Skeletal muscle tissue (tissue), 4 donors: ENCODE results near the gene DEFB108B. TPM values are rescaled to one million over a fixed set of nuclear protein-coding genes. Genes with fewer than 3 reads are reported as not detected.
A peak's percentile ranks its signal among the peaks of the same experiment; 100 is the strongest.
"Not testable (repeated sequence)": the region's sequence is repeated elsewhere in the genome, so short reads cannot be mapped to it uniquely, and the experiment has no call there.

Experiments used
- H3K27ac ChIP-seq: one replicate; pipeline ENCODE4 v1.7.0; 2013; ENCODE audit warnings: mild to moderate bottlenecking, low read depth, low read length, inconsistent platforms
- H3K27me3 ChIP-seq, 3 donors: one replicate each; pipeline ENCODE4 v1.7.0; 2013; ENCODE audit warnings: low read length in 3 of 3; ENCODE audit not compliant: control insufficient read depth in 3 of 3, insufficient read depth in 3 of 3
- H3K36me3 ChIP-seq, 3 donors: one replicate each; pipeline ENCODE4 v1.7.0; 2013; ENCODE audit warnings: low read length in 3 of 3; ENCODE audit not compliant: control insufficient read depth in 3 of 3, insufficient read depth in 3 of 3
- H3K4me1 ChIP-seq, 3 donors: one replicate each; pipeline ENCODE4 v1.7.0; 2013; ENCODE audit warnings: low read length in 3 of 3, mild to moderate bottlenecking in 3 of 3; ENCODE audit not compliant: control insufficient read depth in 3 of 3, insufficient read depth in 3 of 3
- H3K4me3 ChIP-seq, 3 donors: one replicate each; pipeline ENCODE4 v1.7.0; 2013; ENCODE audit warnings: low read length in 3 of 3
- H3K9ac ChIP-seq, 3 donors: one replicate each; pipeline ENCODE4 v1.7.0; 2013; ENCODE audit warnings: low read length in 3 of 3, mild to moderate bottlenecking in 3 of 3, moderate library complexity in 2 of 3, low read depth in 1 of 3
- H3K9me3 ChIP-seq, 3 donors: one replicate each; pipeline ENCODE4 v1.7.0; 2013; ENCODE audit warnings: low read length in 3 of 3; ENCODE audit not compliant: control insufficient read depth in 3 of 3
- total RNA-seq: library from RNA; depleted of rRNA; stranded (reverse); fragments of >200 nt; gene quantifications from one replicate; pipeline ENCODE4 v1.2.3, GENCODE V29; 2014
- donor health status: Osteomylitis.

Gene DEFB108B, protein sequence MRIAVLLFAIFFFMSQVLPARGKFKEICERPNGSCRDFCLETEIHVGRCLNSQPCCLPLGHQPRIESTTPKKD
- total RNA-seq = not detected

DNA sequence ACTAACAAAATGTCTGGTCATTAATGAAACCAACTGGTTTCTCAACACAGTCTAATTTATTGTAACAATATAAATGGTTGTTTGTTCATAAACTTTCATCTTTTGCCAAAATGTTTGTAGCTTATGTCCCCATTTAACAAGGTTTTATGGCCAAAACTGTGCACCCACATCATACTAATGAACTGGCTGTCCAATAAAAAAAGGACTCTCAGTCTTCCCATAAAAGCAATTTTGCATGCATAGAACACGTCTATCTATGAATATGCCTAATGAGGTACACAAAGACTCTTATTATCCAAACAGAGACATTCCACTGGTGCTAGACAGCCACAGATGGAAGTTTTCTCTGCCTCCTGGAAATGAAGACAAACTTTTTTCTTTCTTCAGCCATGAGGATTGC is at the start of gene DEFB108B:
Gene DEFB108B, plus strand, starts transcription at position 390 of the 400 bp plus-strand sequence. Its CDS starts 0 bp downstream, at position 390.
- H3K27me3 ChIP-seq, H3K9me3 ChIP-seq, H3K27ac ChIP-seq, H3K4me1 ChIP-seq, H3K36me3 ChIP-seq, H3K4me3 ChIP-seq, H3K9ac ChIP-seq: not testable (repeated sequence)

DNA sequence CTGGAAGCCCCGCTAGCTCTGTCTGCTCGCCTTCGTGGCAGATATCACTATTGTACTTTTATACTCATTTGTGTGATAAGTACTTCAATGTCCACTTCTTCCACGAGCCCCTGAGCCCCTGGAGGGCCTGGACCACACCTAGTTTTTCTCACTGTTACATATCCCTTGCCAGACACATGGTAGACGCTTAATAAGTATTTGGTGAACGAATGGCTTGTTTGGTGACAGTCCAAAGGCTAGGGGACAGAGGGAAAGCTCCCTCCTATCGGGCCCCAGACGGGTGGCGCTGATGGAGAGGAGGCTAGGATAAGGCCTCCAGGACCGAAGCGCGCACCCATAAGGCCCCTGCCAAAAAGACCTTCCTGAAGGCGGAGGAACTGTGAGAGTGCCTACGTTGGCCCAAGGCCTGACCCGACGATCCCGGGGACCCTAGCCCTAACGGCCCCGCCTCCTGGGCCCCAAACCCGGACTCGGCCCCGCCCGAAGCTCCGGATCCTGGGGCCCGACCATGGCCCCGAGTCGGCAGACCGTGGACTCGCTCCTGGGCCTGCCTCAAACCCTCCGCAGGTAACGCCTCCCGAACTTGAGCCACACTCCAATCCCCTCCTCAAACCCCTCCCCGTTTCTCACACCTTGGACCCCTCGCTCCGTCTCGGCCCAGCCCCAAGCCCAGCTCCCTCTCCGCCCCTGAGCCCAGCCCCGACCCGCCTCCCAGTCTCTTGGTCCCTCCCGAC is 46.7 kb upstream of the DEFB108B start:
- H3K36me3 ChIP-seq, H3K27me3 ChIP-seq, H3K9me3 ChIP-seq: not testable (repeated sequence)
- peak overlapping the region; percentile 80 to 82 (median 81) for H3K9ac ChIP-seq
- H3K4me1 ChIP-seq = peaks cover 2 to 17% (median 3%) of the 10 kb centered on the region in 3 donors
- H3K27ac ChIP-seq = peak overlapping the region; percentile 76
- peak overlapping the region; percentile 76 to 80 (median 76) for H3K4me3 ChIP-seq

DNA sequence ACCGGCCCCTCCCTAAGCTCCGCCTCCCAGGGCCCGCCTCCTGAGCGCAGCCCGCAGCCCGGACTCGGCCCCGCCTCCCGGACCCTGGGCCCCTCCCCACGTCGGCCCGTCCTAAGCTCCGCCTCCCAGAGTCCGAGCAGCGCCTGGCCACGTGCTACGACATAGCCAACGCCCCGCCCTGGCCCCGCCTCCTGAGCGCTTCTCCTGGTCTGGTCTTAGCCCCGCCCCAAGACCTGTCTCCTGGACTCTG is 46.2 kb upstream of the DEFB108B start:
- not testable (repeated sequence) for H3K9me3 ChIP-seq, H3K27me3 ChIP-seq, H3K36me3 ChIP-seq
- peak overlapping the region; percentile 75 to 80 (median 76) for H3K4me3 ChIP-seq
- H3K27ac ChIP-seq = peak overlapping the region; percentile 92
- peak overlapping the region in 1 of 3 donors; percentile 66 for H3K9ac ChIP-seq
- H3K4me1 ChIP-seq = peaks cover 2 to 17% (median 3%) of the 10 kb centered on the region in 3 donors

DNA sequence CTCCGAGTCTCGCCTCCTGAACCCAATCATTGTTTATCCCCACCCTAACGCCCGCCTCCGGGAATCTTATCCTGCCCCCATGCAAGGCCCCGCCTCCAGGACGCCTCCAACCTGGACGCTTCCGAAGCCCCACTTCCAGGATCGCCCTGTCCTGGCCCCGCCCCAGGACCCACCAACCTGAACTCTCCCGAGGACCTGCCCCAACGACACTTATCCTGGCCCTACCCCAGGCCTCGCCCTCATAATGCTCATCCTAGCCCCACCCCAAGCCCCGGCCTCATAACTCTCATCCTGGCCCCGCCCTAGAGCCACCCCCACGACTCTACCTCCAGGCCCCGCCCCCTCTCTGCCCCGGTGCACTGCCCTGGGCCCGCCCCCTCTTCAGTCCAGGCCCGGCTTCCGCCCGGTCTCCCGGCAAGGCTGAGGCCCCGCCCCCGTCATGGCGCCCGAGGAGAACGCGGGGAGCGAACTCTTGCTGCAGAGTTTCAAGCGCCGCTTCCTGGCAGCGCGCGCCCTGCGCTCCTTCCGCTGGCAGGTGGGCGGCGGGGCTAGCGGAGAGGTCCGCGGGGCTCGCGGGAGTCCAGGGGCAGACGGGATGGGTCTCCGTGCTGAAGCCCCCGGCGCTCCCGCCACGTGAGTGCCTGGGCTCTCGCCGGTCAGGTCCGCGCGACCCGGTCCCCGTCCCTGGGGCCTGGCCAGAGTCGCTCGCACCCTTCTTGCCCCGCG is 45.7 kb upstream of the DEFB108B start:
- no peaks in the 10 kb centered on the region for H3K9me3 ChIP-seq
- peaks cover 2 to 17% (median 3%) of the 10 kb centered on the region in 3 donors for H3K4me1 ChIP-seq
- H3K4me3 ChIP-seq = peak overlapping the region; percentile 64 to 75 (median 73)
- H3K27ac ChIP-seq = peak overlapping the region; percentile 92
- H3K9ac ChIP-seq = peak overlapping the region; percentile 76 to 87 (median 76)
- H3K36me3 ChIP-seq = no peaks in the 10 kb centered on the region
- H3K27me3 ChIP-seq = no peaks in the 10 kb centered on the region

DNA sequence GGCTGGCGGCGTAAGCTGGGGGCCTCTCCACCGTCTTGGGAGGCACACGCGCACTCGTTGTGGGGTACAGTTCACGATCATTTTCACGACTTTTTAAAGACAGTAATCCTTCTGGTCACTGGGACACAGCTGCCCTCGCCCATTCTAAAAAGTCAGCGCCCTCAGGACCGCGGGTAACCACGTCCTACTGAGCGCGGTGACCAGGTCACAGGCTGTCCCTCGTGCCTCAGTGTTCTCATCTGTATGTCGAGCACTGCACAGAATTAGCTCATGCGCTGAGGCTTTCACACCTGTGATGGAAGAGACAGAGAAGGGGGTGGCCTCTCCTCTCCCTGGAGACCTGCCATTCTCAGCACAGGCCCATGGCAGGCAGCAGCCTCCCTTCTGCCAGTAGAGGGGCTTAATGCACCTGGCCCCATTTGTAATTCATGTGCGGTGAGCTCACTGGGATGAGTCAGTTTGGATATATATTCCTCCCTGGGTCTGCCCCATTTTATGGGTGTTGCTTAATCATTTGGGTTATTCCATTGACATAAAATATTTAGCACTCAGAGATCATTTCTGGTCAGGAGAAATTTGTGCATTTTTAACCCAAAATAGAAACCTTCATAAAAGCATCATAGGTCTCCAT is 45.1 kb upstream of the DEFB108B start:
- H3K4me1 ChIP-seq = peaks cover 2 to 17% (median 3%) of the 10 kb centered on the region in 3 donors
- H3K36me3 ChIP-seq, H3K9me3 ChIP-seq, H3K27me3 ChIP-seq: not testable (repeated sequence)
- peak overlapping the region; percentile 70 to 87 (median 76) for H3K9ac ChIP-seq
- H3K4me3 ChIP-seq = peak overlapping the region; percentile 64 to 73 (median 68)
- H3K27ac ChIP-seq = peak overlapping the region; percentile 92

DNA sequence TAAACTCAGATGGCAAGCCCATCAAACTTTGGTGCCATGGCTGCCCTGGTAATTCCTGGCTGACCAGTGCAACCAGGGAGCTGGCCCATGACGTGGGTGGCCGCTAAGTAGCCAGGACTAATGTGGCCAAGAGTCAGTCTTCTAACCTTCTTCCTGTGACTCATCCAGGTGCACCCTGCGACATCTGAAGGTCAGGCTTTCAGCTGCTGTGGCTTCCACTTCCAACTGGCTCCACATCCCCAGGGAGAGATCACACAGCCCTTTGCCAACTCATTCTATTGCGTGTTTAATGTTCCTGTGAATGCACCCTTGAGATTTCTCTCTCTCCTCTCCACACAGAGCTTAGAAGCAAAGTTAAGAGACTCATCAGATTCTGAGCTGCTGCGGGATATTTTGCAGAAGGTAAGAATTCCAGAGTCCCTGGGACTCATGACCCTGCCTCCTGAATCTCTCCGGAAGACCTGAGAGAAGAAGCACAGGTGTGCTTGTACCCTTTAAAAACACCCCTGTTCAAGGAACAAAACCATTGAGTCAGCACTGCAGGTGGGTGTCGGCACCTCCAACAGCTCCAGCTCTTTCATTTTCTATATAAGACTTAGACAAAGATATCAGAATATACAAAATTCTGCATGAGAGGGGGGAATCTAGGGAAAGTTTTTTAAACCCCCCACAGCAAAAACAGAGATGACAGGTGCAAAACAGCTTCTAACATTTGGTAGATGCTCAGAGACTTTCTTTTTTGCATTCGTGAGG is 43.4 kb upstream of the DEFB108B start:
- not testable (repeated sequence) for H3K9me3 ChIP-seq, H3K36me3 ChIP-seq, H3K27ac ChIP-seq, H3K27me3 ChIP-seq, H3K9ac ChIP-seq, H3K4me3 ChIP-seq
- peaks cover 2 to 17% (median 3%) of the 10 kb centered on the region in 3 donors for H3K4me1 ChIP-seq

DNA sequence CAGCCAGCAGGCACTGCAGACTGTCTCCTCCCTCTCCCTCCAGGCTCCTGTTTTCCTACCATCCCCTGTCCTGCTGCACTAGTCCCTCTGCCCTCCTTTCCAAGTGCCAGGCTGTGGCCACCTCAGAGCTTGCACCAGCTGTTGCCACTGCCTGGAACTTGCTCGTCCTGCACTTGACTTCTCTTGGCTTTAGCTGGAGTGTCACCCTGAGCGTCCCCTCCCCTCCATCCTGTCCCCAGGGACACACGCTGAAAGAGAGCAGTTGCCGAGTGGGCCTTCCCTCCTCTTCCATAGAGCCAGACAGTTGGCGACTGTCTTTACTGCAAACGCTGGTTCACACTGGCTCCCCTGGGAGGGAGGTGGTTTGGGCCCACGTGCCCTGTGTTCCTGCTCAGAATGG is 41.9 kb upstream of the DEFB108B start:
- not testable (repeated sequence) for H3K9me3 ChIP-seq

DNA sequence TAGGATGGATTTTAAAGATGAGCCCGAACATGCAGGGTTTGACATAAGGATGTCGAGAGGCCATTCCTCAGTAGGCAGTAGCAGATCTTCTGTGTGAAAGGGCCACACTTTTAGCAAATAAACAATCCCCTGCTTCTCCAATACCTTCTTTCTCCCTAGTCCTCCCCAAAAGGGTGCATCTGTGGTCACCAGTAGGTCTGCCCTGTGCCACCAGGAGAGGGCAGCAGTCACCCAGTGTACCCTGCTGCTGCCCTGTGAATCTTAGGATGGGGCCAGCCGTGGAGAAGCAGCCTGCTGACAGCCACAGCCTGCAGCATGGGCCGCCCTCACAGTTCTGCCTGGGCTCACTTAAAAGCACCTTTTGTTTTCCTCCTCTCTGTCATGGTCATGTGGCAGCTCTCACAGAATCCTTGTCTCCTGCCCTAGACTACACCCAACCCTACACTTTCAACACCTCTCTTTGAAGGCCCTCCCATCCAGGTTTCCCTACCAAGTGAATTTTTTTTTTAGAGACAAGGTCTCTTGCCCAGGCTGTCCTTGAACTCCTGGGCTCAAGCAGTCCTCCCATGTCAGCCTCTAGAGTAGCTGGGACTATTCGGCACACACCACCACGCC is 40.3 kb upstream of the DEFB108B start:
- not testable (repeated sequence) for H3K9ac ChIP-seq, H3K27me3 ChIP-seq, H3K36me3 ChIP-seq, H3K4me3 ChIP-seq, H3K9me3 ChIP-seq, H3K27ac ChIP-seq
- peaks cover 2 to 14% (median 2%) of the 10 kb centered on the region in 3 donors for H3K4me1 ChIP-seq

More for the DNA sequence above, 41.9 kb upstream of the DEFB108B start:
- not testable (repeated sequence) for H3K36me3 ChIP-seq, H3K4me3 ChIP-seq, H3K9ac ChIP-seq, H3K27me3 ChIP-seq, H3K27ac ChIP-seq
- peaks cover 2 to 17% (median 3%) of the 10 kb centered on the region in 3 donors for H3K4me1 ChIP-seq

DNA sequence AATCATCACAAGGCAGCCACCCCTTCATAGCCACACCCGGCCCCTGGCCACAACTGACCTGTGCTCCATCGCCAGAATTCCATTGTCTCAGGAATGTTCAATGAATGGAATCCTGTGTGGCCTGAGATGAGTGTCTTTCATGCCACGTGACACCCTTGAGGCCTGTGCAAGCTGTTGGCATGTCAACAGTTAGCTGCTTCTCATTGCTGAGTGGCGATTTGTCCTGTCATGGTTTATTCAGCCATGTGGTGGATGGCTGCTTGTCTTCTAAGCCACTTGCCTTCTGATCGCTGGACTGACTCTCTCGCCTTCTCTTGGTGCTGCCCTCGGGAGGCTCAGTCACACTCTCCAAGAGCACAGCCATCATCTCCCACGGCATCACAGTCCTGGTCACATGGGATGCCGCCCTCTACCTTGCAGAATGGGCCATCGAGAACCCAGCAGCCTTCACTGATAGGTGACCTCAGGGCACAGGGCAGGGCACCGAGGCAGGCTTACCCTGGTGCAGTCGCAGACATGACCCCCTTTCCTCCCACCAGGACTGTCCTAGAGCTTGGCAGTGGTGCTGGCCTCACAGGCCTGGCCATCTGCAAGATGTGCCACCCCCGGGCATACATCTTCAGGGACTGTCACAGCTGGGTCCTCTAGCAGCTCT is 38.5 kb upstream of the DEFB108B start:
- not testable (repeated sequence) for H3K27ac ChIP-seq, H3K9ac ChIP-seq, H3K4me1 ChIP-seq

More for the DNA sequence above, 38.5 kb upstream of the DEFB108B start:
- H3K9me3 ChIP-seq, H3K36me3 ChIP-seq, H3K27me3 ChIP-seq, H3K4me3 ChIP-seq: not testable (repeated sequence)
